B cell (primary cell): Measurements from ENCODE around the gene TNFSF4.

ENCODE experiments used
- EZH2 ChIP-seq: IDR thresholded peaks from 2 replicates; pipeline ENCODE4 v1.6.1; 2012; ENCODE audit warnings: borderline replicate concordance, low read depth, mild to moderate bottlenecking, moderate library complexity, low read length; ENCODE audit not compliant: insufficient read depth, poor library complexity, severe bottlenecking
- TF ChIP-seq, protein P1 (sequence below): fragments of 200-600 bp; IDR thresholded peaks from one replicate; pipeline ENCODE4 v1.8.0; 2022; ENCODE audit warnings: antibody characterized with exemption, mild to moderate bottlenecking

DNA sequence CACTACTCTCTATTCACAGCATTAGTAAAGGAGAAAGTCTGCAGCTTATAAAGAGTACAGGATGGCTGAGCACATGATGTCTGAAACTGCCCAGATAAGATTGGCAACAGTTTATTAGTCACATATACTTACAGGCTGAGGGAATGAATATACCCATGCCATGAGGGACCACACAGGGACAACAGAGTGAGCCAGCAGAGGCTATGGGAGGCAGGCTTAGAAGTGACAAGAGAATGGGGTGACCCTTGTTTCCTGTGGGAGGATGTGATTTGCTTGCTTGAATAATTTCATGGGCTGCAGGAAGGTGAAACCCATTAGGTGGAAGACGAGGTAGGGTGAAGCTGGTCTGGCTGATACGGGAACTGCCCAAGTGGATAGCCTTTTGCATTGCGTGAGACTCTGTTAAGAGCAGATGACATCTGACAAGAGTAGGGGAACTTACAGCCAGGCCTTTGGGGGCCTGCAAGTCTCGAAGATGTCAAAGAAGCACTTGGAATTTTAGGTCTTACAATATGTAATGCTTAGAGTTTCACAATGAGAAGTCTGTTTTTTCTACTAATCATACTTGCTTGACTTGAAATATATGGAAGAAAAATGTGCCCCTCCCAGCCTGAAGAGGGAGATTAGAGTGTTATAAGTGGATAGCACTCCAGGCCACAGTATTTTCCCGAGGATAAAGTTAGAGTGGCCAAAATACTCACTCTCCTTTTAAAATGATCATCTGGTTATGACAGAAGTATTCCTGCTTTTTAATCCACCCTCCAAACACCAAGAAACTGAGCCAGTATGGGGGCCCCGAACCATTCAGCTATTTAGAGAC, 34.6 kb upstream of the TNFSF4 start:
- TF ChIP-seq EZH2 = no peak
- TF ChIP-seq, protein P1, sequence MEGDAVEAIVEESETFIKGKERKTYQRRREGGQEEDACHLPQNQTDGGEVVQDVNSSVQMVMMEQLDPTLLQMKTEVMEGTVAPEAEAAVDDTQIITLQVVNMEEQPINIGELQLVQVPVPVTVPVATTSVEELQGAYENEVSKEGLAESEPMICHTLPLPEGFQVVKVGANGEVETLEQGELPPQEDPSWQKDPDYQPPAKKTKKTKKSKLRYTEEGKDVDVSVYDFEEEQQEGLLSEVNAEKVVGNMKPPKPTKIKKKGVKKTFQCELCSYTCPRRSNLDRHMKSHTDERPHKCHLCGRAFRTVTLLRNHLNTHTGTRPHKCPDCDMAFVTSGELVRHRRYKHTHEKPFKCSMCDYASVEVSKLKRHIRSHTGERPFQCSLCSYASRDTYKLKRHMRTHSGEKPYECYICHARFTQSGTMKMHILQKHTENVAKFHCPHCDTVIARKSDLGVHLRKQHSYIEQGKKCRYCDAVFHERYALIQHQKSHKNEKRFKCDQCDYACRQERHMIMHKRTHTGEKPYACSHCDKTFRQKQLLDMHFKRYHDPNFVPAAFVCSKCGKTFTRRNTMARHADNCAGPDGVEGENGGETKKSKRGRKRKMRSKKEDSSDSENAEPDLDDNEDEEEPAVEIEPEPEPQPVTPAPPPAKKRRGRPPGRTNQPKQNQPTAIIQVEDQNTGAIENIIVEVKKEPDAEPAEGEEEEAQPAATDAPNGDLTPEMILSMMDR = no peak
